ENCODE data around the gene STON2. TPM values are rescaled to one million over a fixed set of nuclear protein-coding genes. Genes with fewer than 3 reads are reported as not detected.

STON2 gene
- total RNA-seq, 1 experiment from 2014 or later = 0.36 TPM

DNA sequence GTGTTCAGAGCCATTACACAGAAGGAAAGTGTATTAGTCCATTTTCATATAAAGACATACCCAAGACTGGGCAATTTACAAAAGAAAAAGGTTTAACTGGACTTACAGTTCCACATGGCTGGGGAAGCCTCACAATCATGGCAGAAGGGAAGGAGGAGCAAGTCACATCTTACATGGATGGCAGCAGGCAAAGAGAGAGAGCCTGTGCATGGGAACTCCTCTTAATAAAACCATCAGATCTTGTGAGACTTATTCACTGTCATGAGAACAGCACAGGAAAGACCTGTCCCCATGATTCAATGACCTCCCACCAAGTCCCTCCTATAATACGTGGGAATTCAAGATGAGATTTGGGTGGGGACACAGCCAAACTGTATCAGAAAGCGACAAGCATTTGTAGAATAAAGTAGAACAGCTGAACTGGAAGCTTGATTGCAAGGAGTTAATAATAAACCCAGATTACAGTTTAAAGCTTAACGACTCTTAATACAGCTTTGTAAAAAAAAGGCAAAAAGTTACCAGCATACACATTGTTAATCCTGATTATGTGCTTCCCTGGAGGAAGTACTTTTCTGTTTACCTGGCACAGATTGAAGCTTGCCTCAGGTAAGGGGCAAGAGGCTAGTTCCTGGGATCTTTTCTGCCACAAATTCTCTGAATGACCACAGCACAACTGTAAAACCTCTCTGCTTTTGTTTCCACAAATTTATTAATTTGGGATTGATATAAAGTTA is 18.1 kb upstream of the STON2 start:
- CTCF ChIA-PET = no interaction called here
- Histone ChIP-seq H3K9me3 (ENCODE audit: control insufficient read depth, insufficient read depth, low read depth, low read length) (no peaks in the 10 kb centered on the region), H3K4me3 (ENCODE audit: low read depth in 2 of 2, low read length in 2 of 2) (no peak overlapping the region), H3K4me1 (ENCODE audit: control insufficient read depth, insufficient read depth, low read length) (no peaks in the 10 kb centered on the region), H3K27ac (ENCODE audit: low read length) (no peak overlapping the region), H3K36me3 (ENCODE audit: control insufficient read depth, insufficient read depth, low read length) (no peaks in the 10 kb centered on the region), H3K27me3 (ENCODE audit: control insufficient read depth, insufficient read depth, low read length) (no peaks in the 10 kb centered on the region)
- intact Hi-C loops (cut with micrococcal nuclease; ENCODE audit: unreplicated experiment) = no loop called here
- TF ChIP-seq TCF7L2 (IDR thresholded peaks at IDR 0.05; ENCODE audit: low read depth, low read length) (no peak), POLR2AphosphoS5 (IDR thresholded peaks at IDR 0.05; ENCODE audit: low read depth, low read length) (no peak), SIN3A (IDR thresholded peaks at IDR 0.05; ENCODE audit: borderline replicate concordance, insufficient read depth, low read depth, low read length) (no peak)
- TF ChIP-seq, protein P1, sequence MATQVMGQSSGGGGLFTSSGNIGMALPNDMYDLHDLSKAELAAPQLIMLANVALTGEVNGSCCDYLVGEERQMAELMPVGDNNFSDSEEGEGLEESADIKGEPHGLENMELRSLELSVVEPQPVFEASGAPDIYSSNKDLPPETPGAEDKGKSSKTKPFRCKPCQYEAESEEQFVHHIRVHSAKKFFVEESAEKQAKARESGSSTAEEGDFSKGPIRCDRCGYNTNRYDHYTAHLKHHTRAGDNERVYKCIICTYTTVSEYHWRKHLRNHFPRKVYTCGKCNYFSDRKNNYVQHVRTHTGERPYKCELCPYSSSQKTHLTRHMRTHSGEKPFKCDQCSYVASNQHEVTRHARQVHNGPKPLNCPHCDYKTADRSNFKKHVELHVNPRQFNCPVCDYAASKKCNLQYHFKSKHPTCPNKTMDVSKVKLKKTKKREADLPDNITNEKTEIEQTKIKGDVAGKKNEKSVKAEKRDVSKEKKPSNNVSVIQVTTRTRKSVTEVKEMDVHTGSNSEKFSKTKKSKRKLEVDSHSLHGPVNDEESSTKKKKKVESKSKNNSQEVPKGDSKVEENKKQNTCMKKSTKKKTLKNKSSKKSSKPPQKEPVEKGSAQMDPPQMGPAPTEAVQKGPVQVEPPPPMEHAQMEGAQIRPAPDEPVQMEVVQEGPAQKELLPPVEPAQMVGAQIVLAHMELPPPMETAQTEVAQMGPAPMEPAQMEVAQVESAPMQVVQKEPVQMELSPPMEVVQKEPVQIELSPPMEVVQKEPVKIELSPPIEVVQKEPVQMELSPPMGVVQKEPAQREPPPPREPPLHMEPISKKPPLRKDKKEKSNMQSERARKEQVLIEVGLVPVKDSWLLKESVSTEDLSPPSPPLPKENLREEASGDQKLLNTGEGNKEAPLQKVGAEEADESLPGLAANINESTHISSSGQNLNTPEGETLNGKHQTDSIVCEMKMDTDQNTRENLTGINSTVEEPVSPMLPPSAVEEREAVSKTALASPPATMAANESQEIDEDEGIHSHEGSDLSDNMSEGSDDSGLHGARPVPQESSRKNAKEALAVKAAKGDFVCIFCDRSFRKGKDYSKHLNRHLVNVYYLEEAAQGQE (IDR thresholded peaks at IDR 0.05; ENCODE audit: insufficient read depth in 1 of 2, low read depth in 2 of 2, low read length in 1 of 2) = no peak
- TF ChIP-seq, protein P2, sequence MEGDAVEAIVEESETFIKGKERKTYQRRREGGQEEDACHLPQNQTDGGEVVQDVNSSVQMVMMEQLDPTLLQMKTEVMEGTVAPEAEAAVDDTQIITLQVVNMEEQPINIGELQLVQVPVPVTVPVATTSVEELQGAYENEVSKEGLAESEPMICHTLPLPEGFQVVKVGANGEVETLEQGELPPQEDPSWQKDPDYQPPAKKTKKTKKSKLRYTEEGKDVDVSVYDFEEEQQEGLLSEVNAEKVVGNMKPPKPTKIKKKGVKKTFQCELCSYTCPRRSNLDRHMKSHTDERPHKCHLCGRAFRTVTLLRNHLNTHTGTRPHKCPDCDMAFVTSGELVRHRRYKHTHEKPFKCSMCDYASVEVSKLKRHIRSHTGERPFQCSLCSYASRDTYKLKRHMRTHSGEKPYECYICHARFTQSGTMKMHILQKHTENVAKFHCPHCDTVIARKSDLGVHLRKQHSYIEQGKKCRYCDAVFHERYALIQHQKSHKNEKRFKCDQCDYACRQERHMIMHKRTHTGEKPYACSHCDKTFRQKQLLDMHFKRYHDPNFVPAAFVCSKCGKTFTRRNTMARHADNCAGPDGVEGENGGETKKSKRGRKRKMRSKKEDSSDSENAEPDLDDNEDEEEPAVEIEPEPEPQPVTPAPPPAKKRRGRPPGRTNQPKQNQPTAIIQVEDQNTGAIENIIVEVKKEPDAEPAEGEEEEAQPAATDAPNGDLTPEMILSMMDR (IDR thresholded peaks at IDR 0.05) = no peak
- POLR2A ChIA-PET = no interaction called here
- in situ Hi-C loops (cut with HindIII; ENCODE audit: low pct_unique_long_range_greater_than_20kb, low sequenced_read_pairs) = no loop called here
- DNase-seq (ENCODE audit: low read depth, low spot score) (no peak), ATAC-seq (no peak)
- BruUV-seq (replicated peaks) = no TSS peak

DNA sequence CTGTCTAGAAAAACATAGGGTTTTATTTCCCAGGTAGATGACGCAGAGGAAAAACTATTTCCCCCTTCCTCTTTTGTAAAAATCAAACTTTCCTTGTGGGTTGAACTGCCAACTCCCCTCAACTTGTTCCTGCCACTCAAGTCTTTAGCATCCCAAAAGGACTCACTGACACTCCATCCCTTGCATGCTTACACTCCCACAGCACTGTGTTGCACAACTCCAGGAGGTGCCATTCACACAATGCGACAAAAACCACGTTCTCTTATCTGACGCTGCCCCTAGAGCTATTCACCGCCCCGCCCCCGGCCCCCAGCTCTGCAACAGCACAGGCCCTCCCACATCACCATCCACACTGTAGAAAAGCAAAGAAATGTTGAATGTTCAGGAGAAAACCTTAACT is 16.9 kb upstream of the STON2 start:
- in situ Hi-C loops (cut with HindIII; ENCODE audit: low pct_unique_long_range_greater_than_20kb, low sequenced_read_pairs) = no loop called here
- Histone ChIP-seq H3K27ac (ENCODE audit: low read length) (no peak overlapping the region), H3K36me3 (ENCODE audit: control insufficient read depth, insufficient read depth, low read length) (no peaks in the 10 kb centered on the region), H3K4me1 (ENCODE audit: control insufficient read depth, insufficient read depth, low read length) (no peaks in the 10 kb centered on the region), H3K27me3 (ENCODE audit: control insufficient read depth, insufficient read depth, low read length) (no peaks in the 10 kb centered on the region), H3K4me3 (ENCODE audit: low read depth in 2 of 2, low read length in 2 of 2) (no peak overlapping the region), H3K9me3 (ENCODE audit: control insufficient read depth, insufficient read depth, low read depth, low read length) (no peaks in the 10 kb centered on the region)
- BruUV-seq (replicated peaks) = no TSS peak
- CTCF ChIA-PET = no interaction called here
- no peak for ATAC-seq
- DNase-seq (ENCODE audit: low read depth, low spot score) = no peak
- TF ChIP-seq POLR2AphosphoS5 (IDR thresholded peaks at IDR 0.05; ENCODE audit: low read depth, low read length) (no peak), SIN3A (IDR thresholded peaks at IDR 0.05; ENCODE audit: borderline replicate concordance, insufficient read depth, low read depth, low read length) (no peak), TCF7L2 (IDR thresholded peaks at IDR 0.05; ENCODE audit: low read depth, low read length) (no peak)
- TF ChIP-seq, protein P2 (IDR thresholded peaks at IDR 0.05) = no peak
- TF ChIP-seq, protein P1 (IDR thresholded peaks at IDR 0.05; ENCODE audit: insufficient read depth in 1 of 2, low read depth in 2 of 2, low read length in 1 of 2) = no peak
- intact Hi-C loops (cut with micrococcal nuclease; ENCODE audit: unreplicated experiment) = no loop called here
- POLR2A ChIA-PET = no interaction called here
